Stomach (tissue), 19 donors: ENCODE data around the gene LGALS12. TPM values are rescaled to one million over a fixed set of nuclear protein-coding genes. Genes with fewer than 3 reads are reported as not detected.
A peak's percentile ranks its signal among the peaks of the same experiment; 100 is the strongest.

Source experiments
- DNase-seq, 2 donors: peaks; one replicate each; pipeline versions ENCODE4 v3.0.0 to v3.0.0-alpha.2; 2013 to 2019
- H3K27ac ChIP-seq, 5 donors: fragments of 200-600 bp in 4 of 5; sonication (generic) in 4 of 5; one replicate each; pipeline ENCODE4 v1.5.1; 2013 to 2019; ENCODE audit warnings: mild to moderate bottlenecking in 1 of 5, moderate library complexity in 1 of 5
- H3K27me3 ChIP-seq, 3 donors: fragments of 200-600 bp; sonication (generic); one replicate each; pipeline ENCODE4 v1.5.1; 2017 to 2019; ENCODE audit warnings: mixed run types in 1 of 3
- H3K36me3 ChIP-seq, 4 donors: fragments of 200-600 bp; sonication (generic); 1 replicate in 3 of 4; 2 replicates in 1 of 4; pipeline ENCODE4 v1.5.1; 2016 to 2019
- H3K4me1 ChIP-seq, 4 donors: fragments of 200-600 bp; sonication (generic); one replicate each; pipeline ENCODE4 v1.5.1; 2016 to 2019
- H3K4me3 ChIP-seq, 4 donors: fragments of 200-600 bp; sonication (generic) in 3 of 4; one replicate each; pipeline ENCODE4 v1.5.1; 2016 to 2019; ENCODE audit warnings: mild to moderate bottlenecking in 1 of 4
- H3K9me3 ChIP-seq, 4 donors: fragments of 200-600 bp; sonication (generic); one replicate each; pipeline ENCODE4 v1.5.1; 2016 to 2019
- EP300 ChIP-seq: sonication (generic); formaldehyde crosslinking; IDR thresholded peaks from one replicate; pipeline ENCODE4 v1.6.1; 2017; ENCODE audit warnings: antibody characterized with exemption
- POLR2A ChIP-seq, 4 donors: fragments of 450-650 bp; IDR thresholded peaks; one replicate each; pipeline ENCODE4 v1.6.1; 2016; ENCODE audit warnings: antibody characterized with exemption in 4 of 4, control low read depth in 2 of 4, mild to moderate bottlenecking in 1 of 4, moderate library complexity in 1 of 4
- POLR2AphosphoS5 ChIP-seq, 3 donors: sonication (generic); formaldehyde crosslinking; IDR thresholded peaks; one replicate each; pipeline ENCODE4 v1.6.1; 2016; ENCODE audit warnings: antibody characterized with exemption in 3 of 3
- WGBS, 5 donors: extraction: QIAGEN DNeasy Blood & Tissue Kit in 3 of 5; methylation state at CpG; one replicate each; pipeline versions ENCODE4 v1.1.5 to v1.1.7; 2013 to 2018; 5-methylcytosine and 5-hydroxymethylcytosine counted together
- intact Hi-C: fragments of 100-400 bp; cut with DNase I; formaldehyde crosslinking; loops from one replicate; pipeline ENCODE4 v1.15.1; 2023; ENCODE audit warnings: low total_unique reads
- long read RNA-seq, 10 donors: transcript quantifications; one replicate each; lab custom pipeline, GENCODE V29; 2026
- polyA plus RNA-seq, 3 donors: library from polyadenylated mRNA; stranded (reverse); fragments of 200-250 nt; gene quantifications; one replicate each; pipeline ENCODE4 v1.2.3, GENCODE V29; 2013
- total RNA-seq, 5 donors: library from RNA; depleted of rRNA; stranded (reverse); fragments of >200 nt; gene quantifications; one replicate each; pipeline versions ENCODE4 v1.1.0 to v1.2.3, GENCODE V29; 2014 to 2016
- TF ChIP-seq, protein P1 (sequence below), 7 experiments: fragments of 450-650 bp in 4 of 7; fragments of 200-600 bp in 3 of 7; sonication (generic) in 3 of 7; IDR thresholded peaks; one replicate each; pipeline ENCODE4 v1.5.1; 2016 to 2019; ENCODE audit warnings: antibody characterized with exemption in 7 of 7, control low read depth in 2 of 7, mild to moderate bottlenecking in 1 of 7
- donor health status: healthy with polysubstance abuse.
- donor health status: Bipolar disorder and iron deficiency.
- donor health status: healthy.

Gene LGALS12, protein sequence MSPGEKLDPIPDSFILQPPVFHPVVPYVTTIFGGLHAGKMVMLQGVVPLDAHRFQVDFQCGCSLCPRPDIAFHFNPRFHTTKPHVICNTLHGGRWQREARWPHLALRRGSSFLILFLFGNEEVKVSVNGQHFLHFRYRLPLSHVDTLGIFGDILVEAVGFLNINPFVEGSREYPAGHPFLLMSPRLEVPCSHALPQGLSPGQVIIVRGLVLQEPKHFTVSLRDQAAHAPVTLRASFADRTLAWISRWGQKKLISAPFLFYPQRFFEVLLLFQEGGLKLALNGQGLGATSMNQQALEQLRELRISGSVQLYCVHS
- under 1 TPM in 1 of 5 donors, not detected in 4; 0.55 TPM for total RNA-seq
- polyA plus RNA-seq: 1 to 10 TPM in 1 of 3 donors, under 1 TPM in 2; 0.38 to 1.1 (median 0.44) TPM
- long read RNA-seq, donor 1: 0 reads
- long read RNA-seq, donor 2: 0 reads
- long read RNA-seq, donor 3: 0 reads
- long read RNA-seq, donor 4: 0 reads
- long read RNA-seq, donor 5: 0 reads
- long read RNA-seq, donor 6: 0 reads
- long read RNA-seq, donor 7: 0 reads
- long read RNA-seq, donor 8: 0 reads
- long read RNA-seq, donor 9: 0 reads
- long read RNA-seq, donor 10: 0 reads

- DNase-seq: no peak
- intact Hi-C loops: no loop called here
- Histone ChIP-seq H3K36me3 (no peaks in the 10 kb centered on the region), H3K4me3 (no peak within 1 kb of the TSS), H3K4me1 (peaks cover 14 to 63% (median 45%) of the 10 kb centered on the region in 4 donors), H3K27me3 (no peaks in the 10 kb centered on the region), H3K27ac (peak within 1 kb of the TSS in 3 of 5 donors; percentile 2 to 62 (median 51)), H3K9me3 (peaks cover 0 to under 1% (median 0%) of the 10 kb centered on the region in 4 donors)
- TF ChIP-seq POLR2A (IDR thresholded peaks at IDR 0.05): no peak
- TF ChIP-seq, protein P1, sequence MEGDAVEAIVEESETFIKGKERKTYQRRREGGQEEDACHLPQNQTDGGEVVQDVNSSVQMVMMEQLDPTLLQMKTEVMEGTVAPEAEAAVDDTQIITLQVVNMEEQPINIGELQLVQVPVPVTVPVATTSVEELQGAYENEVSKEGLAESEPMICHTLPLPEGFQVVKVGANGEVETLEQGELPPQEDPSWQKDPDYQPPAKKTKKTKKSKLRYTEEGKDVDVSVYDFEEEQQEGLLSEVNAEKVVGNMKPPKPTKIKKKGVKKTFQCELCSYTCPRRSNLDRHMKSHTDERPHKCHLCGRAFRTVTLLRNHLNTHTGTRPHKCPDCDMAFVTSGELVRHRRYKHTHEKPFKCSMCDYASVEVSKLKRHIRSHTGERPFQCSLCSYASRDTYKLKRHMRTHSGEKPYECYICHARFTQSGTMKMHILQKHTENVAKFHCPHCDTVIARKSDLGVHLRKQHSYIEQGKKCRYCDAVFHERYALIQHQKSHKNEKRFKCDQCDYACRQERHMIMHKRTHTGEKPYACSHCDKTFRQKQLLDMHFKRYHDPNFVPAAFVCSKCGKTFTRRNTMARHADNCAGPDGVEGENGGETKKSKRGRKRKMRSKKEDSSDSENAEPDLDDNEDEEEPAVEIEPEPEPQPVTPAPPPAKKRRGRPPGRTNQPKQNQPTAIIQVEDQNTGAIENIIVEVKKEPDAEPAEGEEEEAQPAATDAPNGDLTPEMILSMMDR (IDR thresholded peaks at IDR 0.05): no peak
- TF ChIP-seq POLR2AphosphoS5 (IDR thresholded peaks at IDR 0.05): no peak
- TF ChIP-seq EP300: no peak
- 55 to 66% (median 61%) methylated on average over 13 to 15 of the region's 15 CpGs for WGBS, 5 donors
Measured at GRCh38 chr11:63505857-63506528, at the start of gene LGALS12. LGALS12 (plus strand) TSS chr11:63506084; CDS start chr11:63506459, 375 bp downstream.

DNA sequence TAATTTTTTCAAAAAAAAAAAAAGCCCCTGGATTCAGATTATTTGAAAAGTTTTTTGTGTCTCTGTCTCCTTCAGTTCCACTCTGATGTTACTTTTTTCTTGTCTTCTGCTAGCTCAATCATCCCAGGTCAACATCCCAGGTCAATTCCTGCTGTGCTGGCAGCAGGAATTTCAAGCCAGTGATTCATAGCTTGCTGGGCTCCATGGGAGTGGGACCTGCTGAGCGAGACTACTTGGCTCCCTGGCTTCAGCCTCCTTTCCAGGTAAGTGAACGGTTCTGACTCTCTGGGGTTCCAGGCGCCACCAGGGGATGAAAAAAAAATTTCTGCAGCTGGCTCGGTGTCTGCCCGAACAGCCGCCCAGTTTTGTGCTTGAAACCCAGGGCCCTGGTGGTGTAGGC, 46.3 kb upstream of the LGALS12 start:
- H3K36me3 ChIP-seq: peaks cover 0 to 8% (median 2%) of the 10 kb centered on the region in 4 donors
- DNase-seq: no peak
- TF ChIP-seq POLR2A (IDR thresholded peaks at IDR 0.05) (no peak), EP300 (no peak)
- 57 to 75% (median 68%) methylated on average over 5 to 6 of the region's 6 CpGs for WGBS, 5 donors
- intact Hi-C loops: no loop called here
- H3K4me1 ChIP-seq: no peaks in the 10 kb centered on the region
- no peak overlapping the region for H3K27ac ChIP-seq
- H3K4me3 ChIP-seq: no peak overlapping the region
- no peaks in the 10 kb centered on the region for H3K27me3 ChIP-seq
- no peaks in the 10 kb centered on the region for H3K9me3 ChIP-seq

DNA sequence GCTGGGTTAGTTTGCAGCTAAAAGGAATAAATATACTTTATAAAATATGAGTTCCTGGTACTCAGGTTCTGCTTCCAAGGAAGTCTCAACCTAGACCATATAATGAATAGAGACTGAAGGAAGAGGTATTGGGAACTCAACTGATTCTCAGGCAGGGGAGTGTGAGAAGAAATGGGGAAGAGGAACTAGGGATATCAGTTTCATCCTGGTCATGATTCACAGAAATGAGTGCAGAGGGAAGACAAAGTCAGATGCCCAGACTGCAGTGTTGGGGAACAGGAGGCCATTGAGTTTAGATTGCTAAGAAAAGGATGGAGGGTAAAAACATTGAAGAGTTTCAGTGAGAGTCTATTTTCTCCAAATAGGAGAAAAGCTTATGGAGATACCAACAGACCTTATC, 43.7 kb upstream of the LGALS12 start:
- DNase-seq: no peak
- TF ChIP-seq EP300 (no peak), POLR2AphosphoS5 (IDR thresholded peaks at IDR 0.05) (no peak), POLR2A (IDR thresholded peaks at IDR 0.05) (no peak)
- TF ChIP-seq, protein P1 (IDR thresholded peaks at IDR 0.05): no peak
- intact Hi-C loops: no loop called here
- no peaks in the 10 kb centered on the region for H3K4me1 ChIP-seq
- no peaks in the 10 kb centered on the region for H3K9me3 ChIP-seq
- no peak overlapping the region for H3K4me3 ChIP-seq
- peaks cover 0 to 8% (median 2%) of the 10 kb centered on the region in 4 donors for H3K36me3 ChIP-seq
- H3K27ac ChIP-seq: no peak overlapping the region
- H3K27me3 ChIP-seq: no peaks in the 10 kb centered on the region

GRCh38 chr11:63470311-63470710, 35.6 kb upstream of the LGALS12 start:
- Histone ChIP-seq H3K4me1 (no peaks in the 10 kb centered on the region), H3K27ac (no peak overlapping the region), H3K36me3 (no peaks in the 10 kb centered on the region), H3K27me3 (no peaks in the 10 kb centered on the region), H3K9me3 (no peaks in the 10 kb centered on the region), H3K4me3 (no peak overlapping the region)
- intact Hi-C loops: no loop called here
- 43 to 54% (median 45%) methylated on average over 3 of the region's 3 CpGs for WGBS, 5 donors
- no peak for DNase-seq
- TF ChIP-seq, protein P1 (IDR thresholded peaks at IDR 0.05): no peak
- TF ChIP-seq POLR2A (IDR thresholded peaks at IDR 0.05): no peak
- TF ChIP-seq EP300: no peak
- TF ChIP-seq POLR2AphosphoS5 (IDR thresholded peaks at IDR 0.05): no peak
